Astrocyte of the spinal cord (primary cell): Measurements from ENCODE around the gene EGFLAM.

ENCODE experiments used
- DNase-seq: peaks from one replicate; pipeline ENCODE4 v3.0.0; 2011; ENCODE audit warnings: low read depth, low spot score
- H3K4me3 ChIP-seq: 2 replicates; pipeline ENCODE4 v1.5.1; 2011; ENCODE audit warnings: low read depth, mild to moderate bottlenecking, low read length, moderate library complexity
- CTCF ChIP-seq: IDR thresholded peaks from 2 replicates; pipeline ENCODE4 v1.5.1; 2012; ENCODE audit warnings: low read depth, mild to moderate bottlenecking, low read length, inconsistent platforms
- in situ Hi-C: cut with HindIII; loops from 2 replicates; pipeline ENCODE4 v1.10.0; 2017; ENCODE audit warnings: low sequenced_read_pairs

EGFLAM gene

GRCh38 chr5:38341641-38342040 lies 83.3 kb downstream of the EGFLAM start:
- TF ChIP-seq CTCF: no peak
- in situ Hi-C loops: no loop called here

DNA sequence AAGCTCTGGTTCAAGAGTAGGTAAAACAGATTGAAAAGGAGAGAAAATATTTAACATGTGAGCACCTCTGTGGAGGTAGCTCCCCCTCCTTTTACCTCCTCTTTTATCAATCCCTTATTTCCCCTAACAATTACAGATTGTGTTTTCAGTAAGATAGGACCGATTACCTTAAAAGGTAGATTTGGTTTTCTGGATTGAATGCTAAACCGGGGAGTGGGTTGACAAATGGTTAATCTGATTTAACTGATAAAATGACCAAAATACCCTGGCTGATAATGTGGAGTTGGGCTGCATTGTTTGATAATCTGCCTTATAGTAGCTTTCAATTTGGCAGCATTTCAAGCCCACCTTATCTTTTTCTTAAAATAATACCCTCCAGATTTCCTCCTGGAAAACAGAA lies 83.9 kb downstream of the EGFLAM start:
- in situ Hi-C loops: no loop called here
- DNase-seq: no peak
- no peak for TF ChIP-seq CTCF
- H3K4me3 ChIP-seq: no peak overlapping the region

More at GRCh38 chr5:38341641-38342040, 83.3 kb downstream of the EGFLAM start:
- H3K4me3 ChIP-seq: no peak overlapping the region
- no peak for DNase-seq

DNA sequence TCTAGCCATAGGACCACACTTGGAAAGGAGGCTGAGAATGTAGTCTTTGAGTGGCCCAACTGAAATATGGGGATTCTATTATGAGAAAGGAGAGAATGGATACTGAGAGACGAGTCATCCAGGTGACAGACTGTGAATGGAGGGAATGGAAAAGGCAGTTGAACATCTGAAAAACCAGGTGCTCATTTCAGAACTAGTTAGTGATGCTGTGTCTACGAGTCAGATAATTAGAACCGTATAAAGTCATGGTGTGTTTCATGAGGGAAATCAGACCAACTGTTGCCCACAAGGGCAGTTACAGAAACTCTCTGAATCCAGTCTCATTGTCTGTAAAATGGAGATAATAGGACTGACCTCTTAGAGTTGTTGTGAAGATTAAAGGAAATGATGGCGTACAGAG lies 86.5 kb downstream of the EGFLAM start:
- no peak for TF ChIP-seq CTCF
- H3K4me3 ChIP-seq: no peak overlapping the region
- in situ Hi-C loops: no loop called here
- no peak for DNase-seq

GRCh38 chr5:38346593-38346992 lies 88.2 kb downstream of the EGFLAM start:
- in situ Hi-C loops: no loop called here
- no peak for DNase-seq
- H3K4me3 ChIP-seq: no peak overlapping the region
- TF ChIP-seq CTCF: no peak

- DNase-seq: no peak
- no peak overlapping the region for H3K4me3 ChIP-seq
- in situ Hi-C loops: no loop called here
- TF ChIP-seq CTCF: no peak
Measured at GRCh38 chr5:38347040-38347763, 88.8 kb downstream of the EGFLAM start.

- TF ChIP-seq CTCF: no peak
- DNase-seq: no peak
- no peak overlapping the region for H3K4me3 ChIP-seq
- in situ Hi-C loops: no loop called here
Measured at GRCh38 chr5:38347896-38348295, 89.5 kb downstream of the EGFLAM start.
